LNCaP clone FGC (cell line): ENCODE measurements around the gene DSCAM.
"Not testable (repeated sequence)": the region's sequence is repeated elsewhere in the genome, so short reads cannot be mapped to it uniquely, and the experiment has no call there.

ENCODE experiments used
- DNase-seq: peaks from one replicate; pipeline ENCODE4 v3.0.0-alpha.2; 2011; ENCODE audit warnings: low read depth
- H3K4me3 ChIP-seq: 2 replicates; pipeline ENCODE4 v1.5.1; 2011; ENCODE audit warnings: mild to moderate bottlenecking, low read depth, low read length, control low read depth
- TF ChIP-seq, protein P1 (sequence below): IDR thresholded peaks from 2 replicates; pipeline ENCODE4 v1.5.1; 2012; ENCODE audit warnings: mild to moderate bottlenecking; ENCODE audit not compliant: control insufficient read depth, insufficient read depth; ENCODE audit errors: extremely low read depth

DSCAM gene, protein sequence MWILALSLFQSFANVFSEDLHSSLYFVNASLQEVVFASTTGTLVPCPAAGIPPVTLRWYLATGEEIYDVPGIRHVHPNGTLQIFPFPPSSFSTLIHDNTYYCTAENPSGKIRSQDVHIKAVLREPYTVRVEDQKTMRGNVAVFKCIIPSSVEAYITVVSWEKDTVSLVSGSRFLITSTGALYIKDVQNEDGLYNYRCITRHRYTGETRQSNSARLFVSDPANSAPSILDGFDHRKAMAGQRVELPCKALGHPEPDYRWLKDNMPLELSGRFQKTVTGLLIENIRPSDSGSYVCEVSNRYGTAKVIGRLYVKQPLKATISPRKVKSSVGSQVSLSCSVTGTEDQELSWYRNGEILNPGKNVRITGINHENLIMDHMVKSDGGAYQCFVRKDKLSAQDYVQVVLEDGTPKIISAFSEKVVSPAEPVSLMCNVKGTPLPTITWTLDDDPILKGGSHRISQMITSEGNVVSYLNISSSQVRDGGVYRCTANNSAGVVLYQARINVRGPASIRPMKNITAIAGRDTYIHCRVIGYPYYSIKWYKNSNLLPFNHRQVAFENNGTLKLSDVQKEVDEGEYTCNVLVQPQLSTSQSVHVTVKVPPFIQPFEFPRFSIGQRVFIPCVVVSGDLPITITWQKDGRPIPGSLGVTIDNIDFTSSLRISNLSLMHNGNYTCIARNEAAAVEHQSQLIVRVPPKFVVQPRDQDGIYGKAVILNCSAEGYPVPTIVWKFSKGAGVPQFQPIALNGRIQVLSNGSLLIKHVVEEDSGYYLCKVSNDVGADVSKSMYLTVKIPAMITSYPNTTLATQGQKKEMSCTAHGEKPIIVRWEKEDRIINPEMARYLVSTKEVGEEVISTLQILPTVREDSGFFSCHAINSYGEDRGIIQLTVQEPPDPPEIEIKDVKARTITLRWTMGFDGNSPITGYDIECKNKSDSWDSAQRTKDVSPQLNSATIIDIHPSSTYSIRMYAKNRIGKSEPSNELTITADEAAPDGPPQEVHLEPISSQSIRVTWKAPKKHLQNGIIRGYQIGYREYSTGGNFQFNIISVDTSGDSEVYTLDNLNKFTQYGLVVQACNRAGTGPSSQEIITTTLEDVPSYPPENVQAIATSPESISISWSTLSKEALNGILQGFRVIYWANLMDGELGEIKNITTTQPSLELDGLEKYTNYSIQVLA (N-terminal part only)

DNA sequence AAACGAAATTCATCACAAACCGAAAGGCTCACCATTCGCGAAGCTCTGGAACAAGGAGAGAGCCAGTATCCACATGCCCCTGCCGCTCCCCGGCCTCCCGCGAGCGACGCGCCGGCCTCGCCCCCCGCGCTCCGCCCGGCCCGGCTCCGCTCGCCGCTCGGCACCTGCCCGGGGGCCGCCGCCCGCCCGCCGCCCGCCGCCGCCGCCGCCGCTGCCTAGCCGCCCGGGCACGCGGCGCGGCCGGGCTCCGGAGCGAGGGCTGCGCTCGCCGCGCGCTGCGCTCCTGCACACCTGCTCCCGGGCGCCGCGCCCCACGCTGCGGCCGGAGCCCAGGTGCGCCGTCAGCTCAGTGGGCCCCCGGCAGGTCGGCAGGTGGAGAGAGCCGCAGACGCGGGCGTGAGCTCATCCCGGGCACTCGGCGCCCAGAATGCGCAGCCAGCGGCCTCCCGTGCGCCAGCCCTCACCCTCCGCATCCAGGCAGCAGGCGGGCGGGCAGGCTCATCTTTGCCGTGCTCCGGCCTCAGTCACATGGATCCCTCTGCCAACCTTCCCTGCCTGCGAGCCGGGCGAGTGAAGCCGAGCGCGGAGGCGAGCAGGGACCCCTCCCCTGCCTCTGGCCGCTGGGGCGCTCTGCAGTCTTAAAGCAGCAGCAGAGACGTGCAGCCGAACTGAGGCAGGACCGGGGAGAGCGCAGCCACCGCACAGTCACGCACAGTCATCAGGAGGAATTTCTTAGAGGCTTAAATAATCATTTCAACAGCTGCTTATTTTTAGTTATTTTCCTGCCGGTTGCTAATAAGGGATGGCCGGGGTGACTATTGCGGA lies at the start of gene DSCAM:
DSCAM (minus strand) TSS at position 572 of the 825 bp plus-strand sequence; CDS start at position 75, 497 bp downstream.
- no peak for DNase-seq
- H3K4me3 ChIP-seq: peak within 1 kb of the TSS; percentile 32; the same call in 1 of the 2 replicates
- TF ChIP-seq, protein P1, sequence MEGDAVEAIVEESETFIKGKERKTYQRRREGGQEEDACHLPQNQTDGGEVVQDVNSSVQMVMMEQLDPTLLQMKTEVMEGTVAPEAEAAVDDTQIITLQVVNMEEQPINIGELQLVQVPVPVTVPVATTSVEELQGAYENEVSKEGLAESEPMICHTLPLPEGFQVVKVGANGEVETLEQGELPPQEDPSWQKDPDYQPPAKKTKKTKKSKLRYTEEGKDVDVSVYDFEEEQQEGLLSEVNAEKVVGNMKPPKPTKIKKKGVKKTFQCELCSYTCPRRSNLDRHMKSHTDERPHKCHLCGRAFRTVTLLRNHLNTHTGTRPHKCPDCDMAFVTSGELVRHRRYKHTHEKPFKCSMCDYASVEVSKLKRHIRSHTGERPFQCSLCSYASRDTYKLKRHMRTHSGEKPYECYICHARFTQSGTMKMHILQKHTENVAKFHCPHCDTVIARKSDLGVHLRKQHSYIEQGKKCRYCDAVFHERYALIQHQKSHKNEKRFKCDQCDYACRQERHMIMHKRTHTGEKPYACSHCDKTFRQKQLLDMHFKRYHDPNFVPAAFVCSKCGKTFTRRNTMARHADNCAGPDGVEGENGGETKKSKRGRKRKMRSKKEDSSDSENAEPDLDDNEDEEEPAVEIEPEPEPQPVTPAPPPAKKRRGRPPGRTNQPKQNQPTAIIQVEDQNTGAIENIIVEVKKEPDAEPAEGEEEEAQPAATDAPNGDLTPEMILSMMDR: no peak

DNA sequence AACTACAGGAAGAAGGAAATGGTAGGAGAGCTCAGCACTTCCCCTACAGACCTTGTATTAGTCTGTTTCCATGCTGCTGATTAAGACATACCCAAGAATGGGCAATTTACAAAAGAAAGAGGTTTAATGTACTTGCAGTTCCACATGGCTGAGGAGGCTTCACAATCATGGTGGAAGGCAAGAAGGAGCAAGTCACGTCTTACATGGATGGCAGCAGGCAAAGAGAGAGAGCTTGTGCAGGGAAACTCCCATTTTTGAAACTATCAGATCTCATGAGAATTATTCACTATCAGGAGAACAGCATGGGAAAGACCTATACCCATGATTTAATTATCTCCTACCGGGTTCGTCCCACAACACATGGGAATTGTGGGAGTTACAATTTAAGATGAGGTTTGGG lies 48.7 kb upstream of the DSCAM start:
- not testable (repeated sequence) for DNase-seq, H3K4me3 ChIP-seq

DNA sequence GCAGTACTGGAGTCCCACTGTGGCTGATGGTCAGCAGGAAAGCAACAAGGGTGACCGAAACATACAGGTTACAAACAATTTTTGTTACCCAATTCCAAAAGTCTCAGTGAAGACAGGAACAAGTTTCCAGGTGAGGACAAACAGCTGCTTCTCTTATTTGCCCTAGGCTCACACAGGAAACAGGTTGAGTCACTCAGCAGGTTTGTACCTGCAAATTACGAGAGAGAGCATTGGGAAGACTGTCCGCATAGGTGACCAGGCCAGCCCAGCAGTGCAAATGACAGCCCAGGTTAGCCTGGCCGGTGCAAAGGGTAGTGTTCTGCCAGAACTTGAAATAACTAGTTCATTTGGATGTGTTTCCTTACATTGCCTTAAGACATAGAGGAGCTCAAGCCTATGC lies 40.0 kb upstream of the DSCAM start:
- H3K4me3 ChIP-seq: no peak overlapping the region
- peak; percentile 63 for DNase-seq
- TF ChIP-seq, protein P1: no peak

DNA sequence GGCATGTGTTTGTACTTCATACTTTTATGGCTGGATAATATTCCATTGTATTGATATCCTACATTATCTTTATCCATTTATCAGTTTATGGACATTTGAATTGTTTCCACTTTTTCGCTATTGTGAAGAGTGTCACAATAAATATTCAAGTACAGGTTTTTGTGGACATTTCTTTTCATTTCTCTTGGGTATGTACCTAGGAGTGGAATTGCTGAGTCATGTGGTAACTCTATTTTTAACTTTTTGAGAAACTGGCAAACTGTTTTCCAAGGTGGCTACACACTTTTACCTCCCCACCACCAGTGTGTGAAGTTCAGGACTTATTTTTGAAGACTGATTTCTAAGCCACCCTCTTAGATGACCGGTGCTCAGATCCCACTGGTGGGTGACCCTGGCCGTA lies 39.0 kb upstream of the DSCAM start:
- no peak overlapping the region for H3K4me3 ChIP-seq
- TF ChIP-seq, protein P1: no peak
- DNase-seq: no peak

DNA sequence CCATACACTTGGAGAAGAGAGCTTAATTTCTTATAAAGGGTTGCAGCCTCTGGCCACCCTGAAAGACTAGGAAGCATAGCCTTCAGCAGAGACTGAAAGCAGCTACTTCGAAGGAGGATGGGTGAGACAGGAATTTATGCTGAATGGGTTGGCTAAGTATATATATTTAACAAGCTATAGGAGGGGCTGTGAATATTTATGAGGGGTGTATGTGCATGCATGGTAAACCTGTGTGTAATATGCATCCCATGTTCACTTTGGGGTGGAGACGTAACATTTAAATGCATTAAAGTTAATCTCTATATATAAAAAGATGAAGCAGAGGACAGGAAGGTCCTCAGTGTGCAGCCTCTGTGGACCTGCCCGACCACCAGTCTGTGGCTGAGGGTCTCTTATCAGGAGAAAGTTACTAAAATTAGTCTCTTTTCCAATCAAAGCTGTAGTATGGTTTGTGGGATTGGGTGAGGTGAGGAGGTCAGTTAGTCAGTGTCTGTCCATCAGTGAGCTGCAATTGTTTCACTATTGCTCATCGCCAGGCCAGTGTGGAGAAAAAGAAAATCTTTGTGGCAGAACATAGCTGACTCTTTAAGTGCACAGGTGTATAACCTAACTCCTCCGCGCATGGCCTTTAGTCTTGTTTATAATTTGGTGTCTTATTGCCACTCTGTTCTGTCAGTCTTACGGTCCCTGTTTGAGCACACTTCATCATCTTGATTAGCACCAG lies 35.4 kb upstream of the DSCAM start:
- TF ChIP-seq, protein P1: no peak
- no peak overlapping the region for H3K4me3 ChIP-seq
- DNase-seq: no peak

DNA sequence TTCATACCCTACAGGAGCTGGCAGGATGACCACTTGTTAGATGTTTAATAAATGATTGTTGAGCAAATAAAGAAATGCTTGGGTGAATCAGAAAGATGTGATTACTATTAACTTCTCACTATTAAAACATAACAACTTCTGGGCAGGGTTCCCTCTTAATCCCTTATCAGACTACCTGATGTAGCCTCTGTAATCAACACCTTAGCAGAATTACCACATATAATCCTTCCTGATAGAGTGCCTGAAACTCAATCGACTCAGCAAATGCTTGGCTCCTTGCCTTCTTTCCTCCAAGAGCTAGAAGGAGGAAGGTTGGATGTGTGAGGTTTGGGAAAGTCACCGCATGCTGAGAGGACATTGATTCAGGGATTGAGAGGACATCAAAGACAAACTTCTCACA lies 34.8 kb upstream of the DSCAM start:
- no peak for DNase-seq
- no peak overlapping the region for H3K4me3 ChIP-seq
- TF ChIP-seq, protein P1: no peak
